DOHH2 (cell line): ENCODE results near the gene PLEKHG5.
A peak's percentile ranks its signal among the peaks of the same experiment; 100 is the strongest.

Experiments used
- H3F3A ChIP-seq: fragments of 200-600 bp; sonication (generic), shearing (Covaris generic); 2 replicates; pipeline ENCODE4 v1.6.0; 2016; ENCODE audit warnings: antibody characterized with exemption, mild to moderate bottlenecking; ENCODE audit not compliant: control insufficient read depth, insufficient read depth
- H3K27ac ChIP-seq: fragments of 200-600 bp; sonication (generic); 2 replicates; pipeline ENCODE4 v1.5.1; 2014; ENCODE audit warnings: low read depth, mild to moderate bottlenecking, low read length, moderate library complexity
- H3K27me3 ChIP-seq: fragments of 200-600 bp; sonication (generic); 2 replicates; pipeline ENCODE4 v1.6.1; 2014; ENCODE audit warnings: mild to moderate bottlenecking, low read length, mixed read lengths; ENCODE audit not compliant: control insufficient read depth
- H3K36me3 ChIP-seq: fragments of 200-600 bp; sonication (generic); 2 replicates; pipeline ENCODE4 v1.6.1; 2014; ENCODE audit warnings: mild to moderate bottlenecking, low read length, moderate library complexity, mixed read lengths; ENCODE audit not compliant: control insufficient read depth
- H3K4me1 ChIP-seq: fragments of 200-600 bp; sonication (generic); 2 replicates; pipeline ENCODE4 v1.6.1; 2014; ENCODE audit warnings: mild to moderate bottlenecking, low read length, mixed read lengths; ENCODE audit not compliant: control insufficient read depth
- H3K4me2 ChIP-seq: fragments of 200-600 bp; sonication (generic); 2 replicates; pipeline ENCODE4 v1.6.0; 2014; ENCODE audit warnings: mild to moderate bottlenecking, low read length, moderate library complexity
- H3K4me3 ChIP-seq: fragments of 200-600 bp; sonication (generic); 2 replicates; pipeline ENCODE4 v1.5.1; 2014; ENCODE audit warnings: mild to moderate bottlenecking, low read length, mixed read lengths
- H3K79me2 ChIP-seq: fragments of 200-600 bp; sonication (generic); 2 replicates; pipeline ENCODE4 v1.6.1; 2014; ENCODE audit warnings: mild to moderate bottlenecking, low read length, mixed read lengths; ENCODE audit not compliant: control insufficient read depth
- H3K9me2 ChIP-seq: fragments of 200-600 bp; sonication (generic); replicated peaks from 2 replicates; pipeline ENCODE4 v1.6.1; 2014; ENCODE audit warnings: mild to moderate bottlenecking, low read length, mixed read lengths; ENCODE audit not compliant: control insufficient read depth
- H3K9me3 ChIP-seq: fragments of 200-600 bp; sonication (generic); 2 replicates; pipeline ENCODE4 v1.6.1; 2014; ENCODE audit warnings: antibody characterized with exemption, low read length, mixed read lengths; ENCODE audit not compliant: control insufficient read depth, insufficient read depth
- H4K20me1 ChIP-seq: fragments of 200-600 bp; sonication (generic); 2 replicates; pipeline ENCODE4 v1.6.0; 2014; ENCODE audit warnings: low read depth, mild to moderate bottlenecking, antibody characterized with exemption, low read length, moderate library complexity; ENCODE audit not compliant: control insufficient read depth, insufficient read depth
- CTCF ChIP-seq: fragments of 200-600 bp; sonication (generic); IDR thresholded peaks from one replicate; pipeline ENCODE4 v1.5.1; 2014; ENCODE audit warnings: antibody characterized with exemption, mild to moderate bottlenecking, low read depth, low read length; ENCODE audit not compliant: poor library complexity, severe bottlenecking
- EZH2phosphoT487 ChIP-seq: fragments of 200-600 bp; sonication (generic); IDR thresholded peaks from 2 replicates; pipeline ENCODE4 v1.6.1; 2017; ENCODE audit warnings: borderline replicate concordance, mild to moderate bottlenecking, antibody characterized with exemption, low read length, moderate library complexity, mixed read lengths

PLEKHG5 gene

GRCh38 chr1:6472391-6472790, 19.1 kb downstream of the PLEKHG5 start:
- Histone ChIP-seq H3K27me3 (no peaks in the 10 kb centered on the region), H3K9me2 (no peaks in the 10 kb centered on the region), H3K4me1 (no peaks in the 10 kb centered on the region), H3K4me2 (no peak overlapping the region), H3K27ac (no peak overlapping the region), H3K4me3 (no peak overlapping the region), H4K20me1 (no peaks in the 10 kb centered on the region), H3K79me2 (no peaks in the 10 kb centered on the region), H3F3A (no peaks in the 10 kb centered on the region), H3K36me3 (no peaks in the 10 kb centered on the region), H3K9me3 (no peaks in the 10 kb centered on the region)
- TF ChIP-seq EZH2phosphoT487, result no peak
- peak; percentile 63 for TF ChIP-seq CTCF

GRCh38 chr1:6471970-6472368, 19.5 kb downstream of the PLEKHG5 start:
- Histone ChIP-seq H3K36me3 (no peaks in the 10 kb centered on the region), H3K9me3 (no peaks in the 10 kb centered on the region), H3K27me3 (no peaks in the 10 kb centered on the region), H3K4me3 (no peak overlapping the region), H3K79me2 (no peaks in the 10 kb centered on the region), H3F3A (no peaks in the 10 kb centered on the region), H3K4me1 (no peaks in the 10 kb centered on the region), H4K20me1 (no peaks in the 10 kb centered on the region), H3K9me2 (no peaks in the 10 kb centered on the region), H3K4me2 (no peak overlapping the region), H3K27ac (no peak overlapping the region)
- TF ChIP-seq EZH2phosphoT487 (no peak), CTCF (no peak)

GRCh38 chr1:6471086-6471969, 20.1 kb downstream of the PLEKHG5 start:
- Histone ChIP-seq H3K9me2 (no peaks in the 10 kb centered on the region), H3K9me3 (no peaks in the 10 kb centered on the region), H3K4me3 (no peak overlapping the region), H3K4me2 (no peak overlapping the region), H3K79me2 (no peaks in the 10 kb centered on the region), H3K36me3 (no peaks in the 10 kb centered on the region), H3F3A (no peaks in the 10 kb centered on the region), H3K4me1 (no peaks in the 10 kb centered on the region), H3K27me3 (no peaks in the 10 kb centered on the region), H3K27ac (no peak overlapping the region), H4K20me1 (no peaks in the 10 kb centered on the region)
- TF ChIP-seq EZH2phosphoT487 (no peak), CTCF (no peak)
